NCI-H226 (cell line): Measurements from ENCODE around the gene SDHAF2.
"Not testable (repeated sequence)": the region's sequence is repeated elsewhere in the genome, so short reads cannot be mapped to it uniquely, and the experiment has no call there.

ENCODE experiments used
- DNase-seq: peaks from one replicate; pipeline ENCODE4 v3.0.0-alpha.2; 2015

Gene SDHAF2

GRCh38 chr11:61429346-61429690 is 606 bp upstream of the SDHAF2 start:
- DNase-seq, result peak; percentile 55

- not testable (repeated sequence) for DNase-seq
Observed at GRCh38 chr11:61430839-61431238, 915 bp downstream of the SDHAF2 start.

- DNase-seq, result no peak
Observed at GRCh38 chr11:61437496-61437895, 7.6 kb downstream of the SDHAF2 start.

GRCh38 chr11:61439615-61440014 is 9.7 kb downstream of the SDHAF2 start:
- DNase-seq, result no peak

- no peak for DNase-seq
Observed at GRCh38 chr11:61442616-61443015, 12.7 kb downstream of the SDHAF2 start.

- no peak for DNase-seq
Observed at GRCh38 chr11:61445516-61445915, 15.6 kb downstream of the SDHAF2 start.

GRCh38 chr11:61446211-61446651 is 16.3 kb downstream of the SDHAF2 start:
- DNase-seq, result peak; percentile 89

GRCh38 chr11:61447601-61448551 is 18.0 kb downstream of the SDHAF2 start:
- no peak for DNase-seq

- no peak for DNase-seq
Observed at GRCh38 chr11:61448552-61448927, 18.6 kb downstream of the SDHAF2 start.

GRCh38 chr11:61452825-61453224 is 22.9 kb downstream of the SDHAF2 start:
- DNase-seq, result no peak

GRCh38 chr11:61453695-61454094 is 23.8 kb downstream of the SDHAF2 start:
- DNase-seq, result no peak

GRCh38 chr11:61454520-61454919 is 24.6 kb downstream of the SDHAF2 start:
- no peak for DNase-seq

GRCh38 chr11:61460474-61460881 is 30.6 kb downstream of the SDHAF2 start:
- DNase-seq, result peak; percentile 73

GRCh38 chr11:61460986-61461385 is 31.1 kb downstream of the SDHAF2 start:
- DNase-seq, result no peak

- DNase-seq, result not testable (repeated sequence)
Observed at GRCh38 chr11:61467602-61468001, 37.7 kb downstream of the SDHAF2 start.

- DNase-seq, result no peak
Observed at GRCh38 chr11:61468002-61468401, 38.1 kb downstream of the SDHAF2 start.

- DNase-seq, result no peak
Observed at GRCh38 chr11:61472282-61472681, 42.4 kb downstream of the SDHAF2 start.

- no peak for DNase-seq
Observed at GRCh38 chr11:61472868-61473267, 42.9 kb downstream of the SDHAF2 start.

GRCh38 chr11:61473370-61474012 is 43.6 kb downstream of the SDHAF2 start:
- peak; percentile 84 for DNase-seq

- no peak for DNase-seq
Observed at GRCh38 chr11:61474013-61474643, 44.2 kb downstream of the SDHAF2 start.

GRCh38 chr11:61475433-61475832 is 45.5 kb downstream of the SDHAF2 start:
- no peak for DNase-seq

- no peak for DNase-seq
Observed at GRCh38 chr11:61476371-61476770, 46.4 kb downstream of the SDHAF2 start.

- DNase-seq, result peak; percentile 48
Observed at GRCh38 chr11:61477126-61477525, 47.2 kb downstream of the SDHAF2 start.

GRCh38 chr11:61477727-61478148 is 47.8 kb downstream of the SDHAF2 start:
- DNase-seq, result no peak
